DMS53 treated with DMSO at 0.1 percent for 48 hours (cell line): ENCODE measurements around the gene GTPBP1.
A peak's percentile ranks its signal among the peaks of the same experiment; 100 is the strongest.

Experiments used
- DNase-seq: peaks from one replicate; lab custom pipeline; 2025; ENCODE audit not compliant: unreplicated experiment; lab: John Stamatoyannopoulos, UW

GTPBP1 gene

DNA sequence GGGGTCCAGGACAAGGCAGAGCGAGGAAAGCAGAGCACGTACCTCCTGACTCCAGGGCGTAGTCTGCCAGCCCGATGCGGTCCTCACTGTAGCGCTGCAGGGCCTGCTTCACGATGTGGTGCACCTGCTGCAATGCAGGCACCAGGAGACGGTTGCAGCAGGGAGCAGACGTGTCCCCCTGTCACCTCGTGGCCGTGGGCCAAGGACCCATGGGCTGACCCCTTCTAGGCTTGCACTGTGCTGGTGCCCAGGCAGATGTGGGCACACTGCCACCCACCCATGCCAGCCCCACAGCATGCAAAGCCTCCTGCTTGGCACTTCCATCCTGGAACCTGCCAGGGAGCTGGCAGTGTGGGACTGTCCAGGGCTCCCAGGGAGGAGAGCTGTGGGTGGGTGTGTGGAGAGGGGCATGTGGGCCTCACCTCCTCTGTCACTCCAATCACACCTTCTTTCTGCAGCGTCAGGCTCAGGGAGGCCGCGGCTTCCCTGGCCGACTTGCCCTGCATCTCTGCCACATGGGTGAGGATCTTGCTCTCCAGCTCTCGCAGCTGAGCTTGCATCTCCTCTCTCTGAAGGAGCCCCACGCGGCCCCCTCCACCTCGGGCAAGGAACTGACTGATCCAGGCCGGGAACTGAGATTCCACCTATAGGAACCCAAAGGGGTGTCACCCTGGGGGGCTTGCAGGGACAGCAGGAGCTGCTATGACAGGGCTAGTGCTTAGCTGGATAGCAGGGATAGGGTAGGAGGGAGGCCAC lies 33.7 kb downstream of the GTPBP1 start:
- DNase-seq: no peak

- DNase-seq: no peak
Measured at GRCh38 chr22:38740116-38740723, 34.5 kb downstream of the GTPBP1 start.

GRCh38 chr22:38740754-38741153 lies 35.0 kb downstream of the GTPBP1 start:
- DNase-seq: no peak

- DNase-seq: no peak
Measured at GRCh38 chr22:38741166-38741565, 35.4 kb downstream of the GTPBP1 start.

GRCh38 chr22:38741576-38741975 lies 35.8 kb downstream of the GTPBP1 start:
- DNase-seq: no peak

GRCh38 chr22:38742176-38742942 lies 36.6 kb downstream of the GTPBP1 start:
- no peak for DNase-seq

DNA sequence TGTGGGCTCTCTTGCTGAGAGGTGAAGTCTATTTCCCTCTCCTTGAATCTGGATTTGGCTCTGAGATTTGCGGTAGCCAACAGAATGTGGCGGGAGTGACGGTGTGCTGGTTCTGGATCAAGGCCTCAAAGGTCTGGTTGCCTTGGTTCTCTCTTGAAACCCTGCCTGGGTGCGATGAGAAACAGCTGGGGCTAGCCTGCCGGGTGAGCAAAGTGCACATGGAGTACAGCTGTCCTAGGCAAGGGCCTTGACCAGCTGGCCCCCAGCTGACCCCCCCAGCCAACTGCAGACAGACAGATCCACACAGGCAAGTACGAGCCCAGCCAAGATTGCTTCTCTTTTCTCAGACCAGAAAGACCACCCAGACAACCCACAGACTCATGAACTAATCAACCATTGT lies 39.2 kb downstream of the GTPBP1 start:
- DNase-seq: no peak

- DNase-seq: peak; percentile 67
Measured at GRCh38 chr22:38745676-38746460, 40.1 kb downstream of the GTPBP1 start.

GRCh38 chr22:38748487-38749136 lies 42.9 kb downstream of the GTPBP1 start:
- no peak for DNase-seq

GRCh38 chr22:38750104-38750503 lies 44.4 kb downstream of the GTPBP1 start:
- DNase-seq: no peak

DNA sequence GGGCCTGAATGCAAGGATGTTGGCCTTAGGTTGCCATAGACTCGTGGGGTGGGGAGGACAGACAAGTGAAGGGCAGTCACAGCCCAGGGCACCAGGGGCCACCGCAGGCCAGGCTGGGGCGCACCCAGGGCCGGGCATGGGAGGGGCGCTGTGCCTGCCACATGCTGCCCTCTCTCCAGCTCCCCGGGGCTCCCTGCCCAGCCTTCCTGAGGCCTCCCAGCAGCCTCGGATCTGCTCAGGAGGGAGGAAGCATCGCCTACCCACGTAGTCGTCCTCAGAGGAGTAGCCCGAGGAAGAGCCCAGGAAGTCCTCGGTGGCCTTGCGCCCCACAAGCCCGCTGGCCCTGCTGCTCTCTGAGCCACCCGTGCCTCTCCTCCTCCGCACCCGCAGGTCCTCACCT lies 44.9 kb downstream of the GTPBP1 start:
- no peak for DNase-seq

GRCh38 chr22:38751066-38751421 lies 45.3 kb downstream of the GTPBP1 start:
- DNase-seq: no peak

DNA sequence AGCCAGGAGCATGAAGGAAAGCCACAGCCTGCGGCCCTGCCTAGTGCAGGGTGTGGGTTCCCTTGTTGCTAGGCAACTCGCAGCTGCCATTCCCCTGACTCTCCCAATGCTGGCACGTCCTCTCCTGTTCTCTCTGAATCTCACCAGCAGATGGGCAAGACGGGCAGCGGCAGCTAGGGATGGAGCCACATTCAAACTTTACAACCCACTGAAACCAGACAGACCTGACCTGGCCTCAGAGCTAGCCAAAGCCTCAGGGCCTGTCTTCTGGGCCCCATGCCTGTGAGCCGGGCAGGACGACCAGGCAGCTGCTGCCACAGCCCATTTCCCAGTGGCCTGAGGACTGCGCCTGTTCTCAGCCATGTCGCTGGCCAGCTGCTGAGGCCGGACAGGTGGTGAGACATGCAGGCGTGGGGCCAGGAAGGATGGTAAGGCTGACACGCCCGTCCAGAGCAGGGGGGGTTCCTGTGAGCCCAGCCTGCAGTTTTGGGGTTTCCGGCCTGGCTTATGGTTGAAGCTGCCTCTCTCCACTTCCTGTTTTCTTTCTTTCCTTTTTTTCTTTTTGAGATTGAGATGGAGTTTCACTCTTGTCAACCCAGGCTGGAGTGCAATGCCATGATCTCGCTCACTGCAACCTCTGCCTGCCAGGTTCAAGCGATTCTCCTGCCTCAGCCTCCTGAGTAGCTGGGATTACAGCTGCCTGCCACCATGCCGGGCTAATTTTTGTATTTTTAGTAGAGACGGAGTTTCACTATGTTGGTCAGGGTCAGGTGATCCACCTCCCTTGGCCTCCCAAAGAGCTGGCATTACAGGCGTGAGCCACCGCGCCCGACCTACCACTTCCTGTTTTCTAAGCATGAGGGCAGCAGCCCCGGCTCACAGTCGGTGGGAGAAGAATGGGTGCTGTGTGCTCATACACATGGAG lies 45.9 kb downstream of the GTPBP1 start:
- DNase-seq: no peak

- peak; percentile 70 for DNase-seq
Measured at GRCh38 chr22:38753948-38754750, 48.4 kb downstream of the GTPBP1 start.

DNA sequence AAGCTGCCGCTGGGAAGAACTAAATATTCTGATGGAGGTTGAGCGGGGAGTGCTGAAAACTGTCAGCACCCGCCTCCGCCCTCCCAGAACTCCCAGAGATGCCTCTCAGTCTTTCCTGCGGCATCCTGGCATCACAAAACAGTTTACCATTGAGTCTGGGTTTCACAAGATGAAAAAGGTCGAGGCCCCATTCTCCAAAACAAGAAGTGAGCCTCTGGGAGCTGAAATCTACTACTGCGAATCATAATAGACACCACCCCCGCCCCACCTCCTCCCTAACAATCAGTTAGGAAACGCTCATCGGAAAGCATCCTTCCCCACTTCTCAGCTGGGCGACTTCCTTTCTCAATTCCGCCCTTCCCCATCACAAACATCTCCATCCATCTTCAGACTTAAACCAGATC lies 49.0 kb downstream of the GTPBP1 start:
- peak; percentile 16 for DNase-seq

DNA sequence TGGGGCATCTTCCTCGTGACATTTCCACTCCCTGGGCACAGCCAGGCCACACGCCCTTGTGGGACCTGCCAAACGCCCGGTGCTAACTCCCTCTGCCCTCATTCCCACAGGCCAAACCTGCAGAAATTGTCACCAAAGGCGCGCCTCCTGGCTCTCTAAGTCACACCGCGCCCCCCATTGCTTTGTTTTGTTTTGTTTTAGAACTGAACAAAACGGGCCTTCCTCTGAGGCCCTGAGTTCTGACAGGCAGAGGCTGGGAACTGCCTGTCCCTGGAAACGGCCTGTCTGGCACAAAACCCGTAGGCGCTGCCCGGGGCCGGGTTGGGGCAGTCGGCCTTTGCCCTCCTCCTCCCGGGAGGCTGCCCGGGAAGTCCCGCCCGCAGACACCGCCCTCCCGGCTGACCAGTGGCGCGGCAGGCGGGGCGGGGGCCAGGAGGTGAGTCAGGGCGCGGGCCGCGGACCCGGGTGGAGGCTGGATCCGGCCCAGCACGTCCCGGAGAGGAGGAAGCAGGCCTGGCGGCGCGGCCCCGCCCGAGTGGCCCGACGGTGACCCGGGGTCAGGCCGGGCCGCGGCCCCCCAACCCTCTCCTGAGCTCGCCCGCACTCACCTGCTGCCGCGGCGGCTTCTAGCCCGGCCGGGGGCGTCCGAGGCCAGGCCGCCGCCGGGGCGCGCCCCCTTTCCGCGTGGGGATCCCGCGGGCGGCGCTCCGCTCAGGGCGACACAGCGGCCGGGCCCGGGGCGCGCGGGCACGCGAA lies 49.6 kb downstream of the GTPBP1 start:
- peak; percentile 46 for DNase-seq

DNA sequence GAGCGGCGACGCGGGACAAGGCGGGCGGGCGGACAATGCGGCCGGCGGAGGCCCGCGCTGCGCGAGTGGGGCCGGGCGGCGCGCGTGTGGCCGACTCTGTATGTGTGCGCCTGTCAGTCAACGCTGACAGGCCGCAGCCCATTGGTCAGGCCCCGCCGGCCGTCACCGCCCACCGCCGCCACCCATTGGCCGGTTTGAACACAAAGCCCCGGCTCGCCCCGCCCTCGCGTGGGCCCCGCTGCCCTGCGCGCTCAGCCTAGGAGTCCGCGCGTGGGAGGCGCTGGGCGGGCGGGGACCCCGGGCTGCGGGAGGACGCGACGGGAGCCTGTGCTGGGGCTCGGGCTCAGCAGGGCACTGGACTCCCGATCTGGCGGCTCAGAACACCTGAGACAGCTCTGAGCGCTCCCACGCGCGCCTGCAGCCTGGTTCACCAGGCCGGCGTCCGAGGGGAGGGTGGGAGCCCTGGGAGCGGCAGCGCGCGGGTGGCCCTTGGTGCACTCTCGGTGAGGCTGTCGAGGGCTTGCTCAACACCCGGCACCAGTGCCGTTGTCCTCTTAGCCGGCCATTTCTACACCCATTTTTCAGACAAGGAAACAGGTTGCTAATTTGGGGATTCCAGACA lies 50.3 kb downstream of the GTPBP1 start, which contains the start of gene SUN2:
SUN2 (minus strand) TSS at position 88 of the 622 bp plus-strand sequence. CDS start 3,370 bp downstream, outside the sequence.
- peak; percentile 29 for DNase-seq
